ENCODE results near the gene RETREG1.

RETREG1 gene

GRCh38 chr5:16582081-16582480, 34.7 kb downstream of the RETREG1 start:
- no peaks in the 10 kb centered on the region for H3K4me1 ChIP-seq (ENCODE audit: insufficient read depth, low read length, poor library complexity, severe bottlenecking)
- H3K9me3 ChIP-seq (ENCODE audit: insufficient read depth, low read depth, low read length): no peaks in the 10 kb centered on the region
- H2AFZ ChIP-seq (ENCODE audit: low read length): no peak overlapping the region
- no peaks in the 10 kb centered on the region for H3K9me2 ChIP-seq (replicated peaks; ENCODE audit: low read depth, low read length)
- no peak overlapping the region for H3K4me2 ChIP-seq (ENCODE audit: low read depth, low read length, poor library complexity, severe bottlenecking)
- H3K79me2 ChIP-seq (ENCODE audit: insufficient read depth, low read length): no peaks in the 10 kb centered on the region
- no peak overlapping the region for H3K4me3 ChIP-seq (ENCODE audit: low read length, poor library complexity, severe bottlenecking)
- no peaks in the 10 kb centered on the region for H3K27me3 ChIP-seq (ENCODE audit: insufficient read depth, low read length, poor library complexity, severe bottlenecking)
- no peaks in the 10 kb centered on the region for H4K20me1 ChIP-seq (ENCODE audit: insufficient read depth, low read length, poor library complexity, severe bottlenecking)
- H3F3A ChIP-seq (ENCODE audit: low read depth): no peaks in the 10 kb centered on the region
- no peak overlapping the region for H3K9ac ChIP-seq (ENCODE audit: low read depth, low read length, poor library complexity, severe bottlenecking)
- H3K36me3 ChIP-seq (ENCODE audit: insufficient read depth, low read length): no peaks in the 10 kb centered on the region
- no peak for TF ChIP-seq CTCF (conservative IDR thresholded peaks at IDR 0.05; ENCODE audit: low read length)
- TF ChIP-seq EZH2phosphoT487 (IDR thresholded peaks at IDR 0.05; ENCODE audit: borderline replicate concordance): no peak

DNA sequence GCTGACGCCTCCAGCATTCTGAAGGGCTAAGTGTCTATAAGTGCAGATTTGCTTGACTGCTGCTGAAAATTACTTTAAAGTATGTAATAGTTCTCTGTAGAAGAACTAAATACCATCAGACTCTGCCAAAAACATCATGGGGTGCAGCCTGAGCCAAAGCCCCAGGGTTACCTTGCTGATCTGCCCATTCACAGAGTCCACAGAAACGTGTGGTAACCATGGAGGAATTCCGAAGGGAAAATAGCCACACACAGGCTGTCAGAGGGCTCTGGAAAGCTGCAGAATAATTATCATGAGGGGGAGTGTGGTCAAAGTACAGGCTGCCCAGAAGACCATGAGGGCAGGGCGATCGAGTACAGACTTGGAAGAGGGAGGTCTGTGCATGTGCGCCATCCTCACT, 36.4 kb downstream of the RETREG1 start:
- Histone ChIP-seq H3K4me2 (ENCODE audit: low read depth, low read length, poor library complexity, severe bottlenecking) (no peak overlapping the region), H3K9ac (ENCODE audit: low read depth, low read length, poor library complexity, severe bottlenecking) (no peak overlapping the region), H3K4me1 (ENCODE audit: insufficient read depth, low read length, poor library complexity, severe bottlenecking) (no peaks in the 10 kb centered on the region), H3F3A (ENCODE audit: low read depth) (no peaks in the 10 kb centered on the region), H3K9me2 (replicated peaks; ENCODE audit: low read depth, low read length) (no peaks in the 10 kb centered on the region), H3K36me3 (ENCODE audit: insufficient read depth, low read length) (no peaks in the 10 kb centered on the region), H4K20me1 (ENCODE audit: insufficient read depth, low read length, poor library complexity, severe bottlenecking) (no peaks in the 10 kb centered on the region), H3K27me3 (ENCODE audit: insufficient read depth, low read length, poor library complexity, severe bottlenecking) (no peaks in the 10 kb centered on the region), H3K79me2 (ENCODE audit: insufficient read depth, low read length) (no peaks in the 10 kb centered on the region), H2AFZ (ENCODE audit: low read length) (no peak overlapping the region), H3K4me3 (ENCODE audit: low read length, poor library complexity, severe bottlenecking) (no peak overlapping the region), H3K9me3 (ENCODE audit: insufficient read depth, low read depth, low read length) (no peaks in the 10 kb centered on the region)
- TF ChIP-seq CTCF (conservative IDR thresholded peaks at IDR 0.05; ENCODE audit: low read length): no peak
- no peak for TF ChIP-seq EZH2phosphoT487 (IDR thresholded peaks at IDR 0.05; ENCODE audit: borderline replicate concordance)

DNA sequence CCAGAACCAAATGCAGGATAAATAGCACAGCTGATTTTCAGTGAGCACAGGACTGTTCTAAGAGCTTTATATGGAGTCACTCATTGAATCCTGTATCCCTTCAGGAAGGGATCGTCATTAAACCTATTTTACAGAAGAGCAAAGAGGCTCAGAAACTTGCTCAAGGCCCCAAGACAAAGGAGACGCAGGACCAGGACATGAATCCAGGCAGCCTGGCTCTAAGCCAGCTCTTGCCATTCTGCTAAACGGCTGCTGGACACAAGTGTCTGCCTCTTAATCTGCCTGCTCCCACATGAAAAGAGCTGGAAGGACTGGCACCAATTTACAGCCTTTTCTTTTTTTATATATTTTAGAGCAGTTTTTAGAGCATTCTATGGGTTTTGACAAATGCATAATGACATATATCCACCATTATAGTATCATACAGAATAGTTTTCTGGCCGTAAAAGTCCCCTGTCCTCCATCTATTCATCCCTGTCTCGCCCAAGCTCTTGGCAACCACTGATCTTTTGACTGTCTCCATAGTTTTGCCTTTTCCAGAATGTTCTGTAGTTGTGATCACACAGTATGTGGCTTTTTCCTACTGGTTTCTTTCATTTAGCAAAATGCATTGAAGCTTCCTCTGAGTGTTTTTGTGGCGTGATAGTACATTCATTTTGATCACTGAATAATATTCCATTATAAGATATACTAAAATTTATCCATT, 37.5 kb downstream of the RETREG1 start:
- Histone ChIP-seq H3K4me2 (ENCODE audit: low read depth, low read length, poor library complexity, severe bottlenecking) (no peak overlapping the region), H3K9me2 (replicated peaks; ENCODE audit: low read depth, low read length) (no peaks in the 10 kb centered on the region), H3K4me3 (ENCODE audit: low read length, poor library complexity, severe bottlenecking) (no peak overlapping the region), H3F3A (ENCODE audit: low read depth) (no peaks in the 10 kb centered on the region), H2AFZ (ENCODE audit: low read length) (no peak overlapping the region), H3K9ac (ENCODE audit: low read depth, low read length, poor library complexity, severe bottlenecking) (no peak overlapping the region), H3K36me3 (ENCODE audit: insufficient read depth, low read length) (no peaks in the 10 kb centered on the region), H3K27me3 (ENCODE audit: insufficient read depth, low read length, poor library complexity, severe bottlenecking) (no peaks in the 10 kb centered on the region), H3K79me2 (ENCODE audit: insufficient read depth, low read length) (no peaks in the 10 kb centered on the region), H3K9me3 (ENCODE audit: insufficient read depth, low read depth, low read length) (no peaks in the 10 kb centered on the region), H3K4me1 (ENCODE audit: insufficient read depth, low read length, poor library complexity, severe bottlenecking) (no peaks in the 10 kb centered on the region), H4K20me1 (ENCODE audit: insufficient read depth, low read length, poor library complexity, severe bottlenecking) (no peaks in the 10 kb centered on the region)
- TF ChIP-seq CTCF (conservative IDR thresholded peaks at IDR 0.05; ENCODE audit: low read length) (no peak), EZH2phosphoT487 (IDR thresholded peaks at IDR 0.05; ENCODE audit: borderline replicate concordance) (no peak)
